BLaER1 treated with 17β-estradiol and CSF1 and Interleukin-3, amounts not matched to agents 10 nM and 100 nM (cell line): ENCODE data around the gene NUP62.
"Not testable (repeated sequence)": the region's sequence is repeated elsewhere in the genome, so short reads cannot be mapped to it uniquely, and the experiment has no call there.

ENCODE experiments used
- H3K27ac ChIP-seq, 11 experiments: shearing (Covaris generic); formaldehyde crosslinking; 2 replicates each; pipeline ENCODE4 v1.8.1; 2022
- H3K27me3 ChIP-seq, 11 experiments: shearing (Covaris generic); formaldehyde crosslinking; 2 replicates each; pipeline ENCODE4 v1.8.1; 2022
- H3K36me3 ChIP-seq, 11 experiments: shearing (Covaris generic); formaldehyde crosslinking; 2 replicates each; pipeline ENCODE4 v1.8.1; 2022
- H3K4me1 ChIP-seq, 10 experiments: shearing (Covaris generic); formaldehyde crosslinking; 2 replicates each; pipeline ENCODE4 v1.8.1; 2022
- H3K4me2 ChIP-seq, 11 experiments: shearing (Covaris generic); formaldehyde crosslinking; 2 replicates each; pipeline ENCODE4 v1.8.1; 2022
- H3K4me3 ChIP-seq, 10 experiments: shearing (Covaris generic); formaldehyde crosslinking; 2 replicates each; pipeline ENCODE4 v1.8.1; 2022
- H3K9ac ChIP-seq, 11 experiments: shearing (Covaris generic); formaldehyde crosslinking; 2 replicates each; pipeline ENCODE4 v1.8.1; 2022
- H3K9me3 ChIP-seq, 11 experiments: shearing (Covaris generic); formaldehyde crosslinking; replicated peaks in 1 of 11; 2 replicates each; pipeline ENCODE4 v1.8.1; 2022
- H4K20me1 ChIP-seq, 11 experiments: shearing (Covaris generic); formaldehyde crosslinking; 2 replicates each; pipeline ENCODE4 v1.8.1; 2022
- Cebpa-rat ChIP-seq, 11 experiments: shearing (Covaris generic); IDR thresholded peaks; 2 replicates each; pipeline ENCODE4 v1.8.1; 2022

NUP62 gene

GRCh38 chr19:49971991-49972411 is 42.7 kb upstream of the NUP62 start:
- H3K9me3 ChIP-seq: no peaks in the 10 kb centered on the region
- no peak overlapping the region for H3K27ac ChIP-seq
- H3K4me3 ChIP-seq: no peak overlapping the region
- peak overlapping the region in 2 of 11 experiments; percentile 47 to 52; a peak in 2 of 22 replicates for H3K4me2 ChIP-seq
- peaks cover 4 to 60% (median 28%) of the 10 kb centered on the region in 10 experiments for H3K4me1 ChIP-seq
- H3K9ac ChIP-seq: no peak overlapping the region
- peaks cover 12 to 27% (median 15%) of the 10 kb centered on the region in 11 experiments; a peak in 19 of 22 replicates for H3K36me3 ChIP-seq
- TF ChIP-seq Cebpa-rat (IDR thresholded peaks at IDR 0.05): no peak
- no peaks in the 10 kb centered on the region for H3K27me3 ChIP-seq
- peaks cover 0 to 38% (median 0%) of the 10 kb centered on the region in 11 experiments; a peak in 3 of 22 replicates for H4K20me1 ChIP-seq

- H4K20me1 ChIP-seq: peaks cover 0 to 21% (median 0%) of the 10 kb centered on the region in 11 experiments; a peak in 2 of 22 replicates
- H3K27ac ChIP-seq: peak overlapping the region in 3 of 11 experiments; percentile 33 to 48 (median 36); a peak in 3 of 22 replicates
- peaks cover 0 to 10% (median 0%) of the 10 kb centered on the region in 11 experiments; a peak in 2 of 22 replicates for H3K36me3 ChIP-seq
- H3K27me3 ChIP-seq, H3K4me3 ChIP-seq, H3K9ac ChIP-seq: not testable (repeated sequence)
- H3K9me3 ChIP-seq: peaks cover 12 to 19% (median 16%) of the 10 kb centered on the region in 11 experiments; a peak in 20 of 22 replicates
- peaks cover 21 to 86% (median 46%) of the 10 kb centered on the region in 10 experiments for H3K4me1 ChIP-seq
- H3K4me2 ChIP-seq: peak overlapping the region in 6 of 11 experiments; percentile 5 to 92 (median 77); a peak in 11 of 22 replicates
Measured at GRCh38 chr19:49969355-49969754, 40.1 kb upstream of the NUP62 start.

GRCh38 chr19:49968279-49968922 is 39.1 kb upstream of the NUP62 start:
- H3K27me3 ChIP-seq: no peaks in the 10 kb centered on the region
- peaks cover 12 to 28% (median 26%) of the 10 kb centered on the region in 11 experiments; a peak in 20 of 22 replicates for H3K9me3 ChIP-seq
- peak in 3 of 11 experiments; percentile 13 to 52 (median 30); a peak in 2 of 22 replicates for TF ChIP-seq Cebpa-rat (IDR thresholded peaks at IDR 0.05)
- H4K20me1 ChIP-seq: peaks cover 0 to 15% (median 0%) of the 10 kb centered on the region in 11 experiments; a peak in 1 of 22 replicates
- H3K27ac ChIP-seq: peak overlapping the region in 4 of 11 experiments; percentile 16 to 48 (median 34); a peak in 4 of 22 replicates
- no peak overlapping the region for H3K4me3 ChIP-seq
- peak overlapping the region in 6 of 11 experiments; percentile 5 to 92 (median 77); a peak in 11 of 22 replicates for H3K4me2 ChIP-seq
- H3K36me3 ChIP-seq: peaks cover 0 to 6% (median 0%) of the 10 kb centered on the region in 11 experiments; a peak in 2 of 22 replicates
- peaks cover 21 to 79% (median 42%) of the 10 kb centered on the region in 10 experiments for H3K4me1 ChIP-seq
- H3K9ac ChIP-seq: no peak overlapping the region

- H3K36me3 ChIP-seq, H3K4me3 ChIP-seq, H3K27ac ChIP-seq, H3K9ac ChIP-seq, H4K20me1 ChIP-seq, H3K27me3 ChIP-seq: not testable (repeated sequence)
- Histone ChIP-seq H3K4me1 (peaks cover 6 to 41% (median 9%) of the 10 kb centered on the region in 10 experiments), H3K4me2 (peak within 1 kb of the TSS in 5 of 11 experiments; percentile 11 to 72 (median 44); a peak in 7 of 22 replicates), H3K9me3 (peaks cover 12 to 45% (median 33%) of the 10 kb centered on the region in 11 experiments; a peak in 20 of 22 replicates)
Measured at GRCh38 chr19:49960980-49961379, 31.7 kb upstream of the NUP62 start, which contains the start of gene SIGLEC11. TSS of gene SIGLEC11 (minus strand) at chr19:49961172. CDS start at chr19:49961081, 91 bp downstream.

GRCh38 chr19:49959892-49960291 is 30.6 kb upstream of the NUP62 start:
- H4K20me1 ChIP-seq, H3K9ac ChIP-seq, H3K4me2 ChIP-seq, H3K27me3 ChIP-seq, H3K4me3 ChIP-seq, H3K36me3 ChIP-seq, H3K27ac ChIP-seq: not testable (repeated sequence)
- Histone ChIP-seq H3K9me3 (peaks cover 5 to 34% (median 23%) of the 10 kb centered on the region in 11 experiments; a peak in 20 of 22 replicates), H3K4me1 (peaks cover 4 to 41% (median 10%) of the 10 kb centered on the region in 10 experiments; a peak in 19 of 20 replicates)

GRCh38 chr19:49958596-49958995 is 29.3 kb upstream of the NUP62 start:
- H3K27me3 ChIP-seq, H3K36me3 ChIP-seq, H3K4me2 ChIP-seq, H3K4me3 ChIP-seq, H4K20me1 ChIP-seq, H3K27ac ChIP-seq, H3K9ac ChIP-seq: not testable (repeated sequence)
- H3K9me3 ChIP-seq: peaks cover 0 to 21% (median 10%) of the 10 kb centered on the region in 11 experiments; a peak in 16 of 22 replicates
- H3K4me1 ChIP-seq: peaks cover 17 to 48% (median 23%) of the 10 kb centered on the region in 10 experiments

GRCh38 chr19:49958144-49958543 is 28.8 kb upstream of the NUP62 start:
- Histone ChIP-seq H3K9me3 (peaks cover 0 to 18% (median 5%) of the 10 kb centered on the region in 11 experiments; a peak in 15 of 22 replicates), H3K4me1 (peaks cover 22 to 53% (median 27%) of the 10 kb centered on the region in 10 experiments)
- H3K9ac ChIP-seq, H3K36me3 ChIP-seq, H3K4me2 ChIP-seq, H4K20me1 ChIP-seq, H3K27me3 ChIP-seq, H3K4me3 ChIP-seq, H3K27ac ChIP-seq: not testable (repeated sequence)

GRCh38 chr19:49957262-49957915 is 28.1 kb upstream of the NUP62 start:
- H3K4me1 ChIP-seq: peaks cover 27 to 60% (median 35%) of the 10 kb centered on the region in 10 experiments
- peaks cover 0 to 18% (median 6%) of the 10 kb centered on the region in 11 experiments; a peak in 13 of 22 replicates for H3K9me3 ChIP-seq
- no peaks in the 10 kb centered on the region for H3K27me3 ChIP-seq
- H3K36me3 ChIP-seq: no peaks in the 10 kb centered on the region
- H3K27ac ChIP-seq: no peak overlapping the region
- H3K9ac ChIP-seq: no peak overlapping the region
- no peak overlapping the region for H3K4me3 ChIP-seq
- peaks cover 0 to 8% (median 0%) of the 10 kb centered on the region in 11 experiments; a peak in 3 of 22 replicates for H4K20me1 ChIP-seq
- no peak overlapping the region for H3K4me2 ChIP-seq
- TF ChIP-seq Cebpa-rat (IDR thresholded peaks at IDR 0.05): no peak

- Histone ChIP-seq H3K9ac (no peak overlapping the region), H3K9me3 (peaks cover 0 to 18% (median 10%) of the 10 kb centered on the region in 11 experiments; a peak in 12 of 22 replicates), H4K20me1 (peaks cover 0 to 8% (median 0%) of the 10 kb centered on the region in 11 experiments; a peak in 3 of 22 replicates), H3K36me3 (no peaks in the 10 kb centered on the region), H3K27ac (no peak overlapping the region), H3K4me2 (peak overlapping the region in 4 of 11 experiments; percentile 82 to 93 (median 85); a peak in 6 of 22 replicates), H3K27me3 (no peaks in the 10 kb centered on the region), H3K4me1 (peaks cover 32 to 62% (median 48%) of the 10 kb centered on the region in 10 experiments), H3K4me3 (no peak overlapping the region)
- TF ChIP-seq Cebpa-rat (IDR thresholded peaks at IDR 0.05): no peak
Measured at GRCh38 chr19:49956115-49956495, 26.8 kb upstream of the NUP62 start.
